Adipose tissue (tissue), 3 donors: ENCODE measurements around the gene NCOR2. TPM values are rescaled to one million over a fixed set of nuclear protein-coding genes. Genes with fewer than 3 reads are reported as not detected.

Experiments used
- H3K27ac ChIP-seq: one replicate; pipeline ENCODE4 v1.5.1; 2013; ENCODE audit warnings: low read depth, low read length
- WGBS, 3 donors: extraction: QIAGEN DNeasy Blood & Tissue Kit; methylation state at CpG; one replicate each; pipeline ENCODE4 v1.1.7; 2013; 5-methylcytosine and 5-hydroxymethylcytosine counted together
- polyA plus RNA-seq, 3 donors: library from polyadenylated mRNA; stranded (reverse); fragments of 200-250 nt; gene quantifications; one replicate each; pipeline ENCODE4 v1.2.3, GENCODE V29; 2013
- donor health status: healthy with polysubstance abuse.
- donor health status: Bipolar disorder and iron deficiency.
- donor health status: healthy.

Gene NCOR2
- 10 to 100 TPM; 28.7 to 74.3 (median 63.1) TPM for polyA plus RNA-seq

- H3K27ac ChIP-seq = peak within 1 kb of the TSS; percentile 77
- WGBS, 3 donors = 0 to 2% (median 0%) methylated on average over 34 to 79 of the region's 106 CpGs
These were observed at the start of gene NCOR2 for GRCh38 chr12:124566997-124567672. Gene NCOR2, minus strand, starts transcription at chr12:124567612. Its CDS starts 72,361 bp downstream, at chr12:124495251.

GRCh38 chr12:124616394-124617221 is 49.2 kb upstream of the NCOR2 start:
- WGBS, 3 donors = 63 to 81% (median 65%) methylated on average over 20 of the region's 20 CpGs

GRCh38 chr12:124614512-124615292 is 47.3 kb upstream of the NCOR2 start:
- H3K27ac ChIP-seq = no peak overlapping the region
- 87 to 93% (median 92%) methylated on average over 6 of the region's 6 CpGs for WGBS, 3 donors

More at GRCh38 chr12:124616394-124617221, 49.2 kb upstream of the NCOR2 start:
- H3K27ac ChIP-seq = no peak overlapping the region

- H3K27ac ChIP-seq = no peak overlapping the region
- 60 to 68% (median 67%) methylated on average over 3 of the region's 3 CpGs for WGBS, 3 donors
These were observed 45.8 kb upstream of the NCOR2 start for GRCh38 chr12:124613151-124613585.

GRCh38 chr12:124612410-124612680 is 44.9 kb upstream of the NCOR2 start:
- no peak overlapping the region for H3K27ac ChIP-seq

GRCh38 chr12:124611559-124612409 is 44.4 kb upstream of the NCOR2 start:
- no peak overlapping the region for H3K27ac ChIP-seq

More at GRCh38 chr12:124612410-124612680, 44.9 kb upstream of the NCOR2 start:
- 77 to 97% (median 95%) methylated on average over 4 of the region's 4 CpGs for WGBS, 3 donors

GRCh38 chr12:124610629-124611558 is 43.5 kb upstream of the NCOR2 start:
- no peak overlapping the region for H3K27ac ChIP-seq

More at GRCh38 chr12:124611559-124612409, 44.4 kb upstream of the NCOR2 start:
- 92 to 96% (median 93%) methylated on average over 15 of the region's 15 CpGs for WGBS, 3 donors

GRCh38 chr12:124610021-124610612 is 42.7 kb upstream of the NCOR2 start:
- no peak overlapping the region for H3K27ac ChIP-seq

More at GRCh38 chr12:124610629-124611558, 43.5 kb upstream of the NCOR2 start:
- 84 to 88% (median 87%) methylated on average over 23 of the region's 23 CpGs for WGBS, 3 donors

GRCh38 chr12:124609041-124609989 is 41.9 kb upstream of the NCOR2 start:
- no peak overlapping the region for H3K27ac ChIP-seq
- 18 to 23% (median 22%) methylated on average over 32 of the region's 32 CpGs for WGBS, 3 donors

More at GRCh38 chr12:124610021-124610612, 42.7 kb upstream of the NCOR2 start:
- WGBS, 3 donors = 61 to 88% (median 71%) methylated on average over 9 of the region's 9 CpGs

- no peak overlapping the region for H3K27ac ChIP-seq
- WGBS, 3 donors = 46 to 56% (median 56%) methylated on average over 10 of the region's 10 CpGs
These were observed 41.0 kb upstream of the NCOR2 start for GRCh38 chr12:124608450-124608870.

GRCh38 chr12:124607681-124608425 is 40.4 kb upstream of the NCOR2 start:
- no peak overlapping the region for H3K27ac ChIP-seq
- WGBS, 3 donors = 94% methylated on average over 23 of the region's 23 CpGs

GRCh38 chr12:124605883-124606774 is 38.7 kb upstream of the NCOR2 start:
- WGBS, 3 donors = 74 to 75% (median 75%) methylated on average over 22 of the region's 22 CpGs
- no peak overlapping the region for H3K27ac ChIP-seq

- no peak overlapping the region for H3K27ac ChIP-seq
- WGBS, 3 donors = 74 to 80% (median 80%) methylated on average over 13 of the region's 13 CpGs
These were observed 37.9 kb upstream of the NCOR2 start for GRCh38 chr12:124605150-124605882.
